ENCODE results near the gene CHST11.
"Not testable (repeated sequence)": the region's sequence is repeated elsewhere in the genome, so short reads cannot be mapped to it uniquely, and the experiment has no call there.

CHST11 gene

GRCh38 chr12:104741077-104741476 is 284.3 kb downstream of the CHST11 start:
- no peak for DNase-seq (ENCODE audit: low read depth)

- DNase-seq (ENCODE audit: low read depth), result no peak
Observed at GRCh38 chr12:104741497-104742367, 285.0 kb downstream of the CHST11 start.

GRCh38 chr12:104742551-104743201 is 285.9 kb downstream of the CHST11 start:
- no peak for DNase-seq (ENCODE audit: low read depth)

GRCh38 chr12:104743202-104743580 is 286.4 kb downstream of the CHST11 start:
- no peak for DNase-seq (ENCODE audit: low read depth)

- DNase-seq (ENCODE audit: low read depth), result not testable (repeated sequence)
Observed at GRCh38 chr12:104743753-104744548, 287.2 kb downstream of the CHST11 start.

- no peak for DNase-seq (ENCODE audit: low read depth)
Observed at GRCh38 chr12:104746467-104747088, 289.8 kb downstream of the CHST11 start.

- no peak for DNase-seq (ENCODE audit: low read depth)
Observed at GRCh38 chr12:104747330-104747729, 290.6 kb downstream of the CHST11 start.

GRCh38 chr12:104747955-104748354 is 291.2 kb downstream of the CHST11 start:
- DNase-seq (ENCODE audit: low read depth), result no peak

- DNase-seq (ENCODE audit: low read depth), result no peak
Observed at GRCh38 chr12:104748356-104748755, 291.6 kb downstream of the CHST11 start.

GRCh38 chr12:104748790-104749189 is 292.0 kb downstream of the CHST11 start:
- no peak for DNase-seq (ENCODE audit: low read depth)

GRCh38 chr12:104749545-104749944 is 292.8 kb downstream of the CHST11 start:
- no peak for DNase-seq (ENCODE audit: low read depth)

- DNase-seq (ENCODE audit: low read depth), result no peak
Observed at GRCh38 chr12:104750061-104750460, 293.3 kb downstream of the CHST11 start.

- DNase-seq (ENCODE audit: low read depth), result no peak
Observed at GRCh38 chr12:104751120-104751519, 294.4 kb downstream of the CHST11 start.

- DNase-seq (ENCODE audit: low read depth), result no peak
Observed at GRCh38 chr12:104751594-104751993, 294.8 kb downstream of the CHST11 start.

GRCh38 chr12:104752016-104752415 is 295.3 kb downstream of the CHST11 start:
- no peak for DNase-seq (ENCODE audit: low read depth)

GRCh38 chr12:104752881-104753280 is 296.1 kb downstream of the CHST11 start:
- no peak for DNase-seq (ENCODE audit: low read depth)

- DNase-seq (ENCODE audit: low read depth), result no peak
Observed at GRCh38 chr12:104756901-104757300, 300.2 kb downstream of the CHST11 start.

GRCh38 chr12:104758771-104759170 is 302.0 kb downstream of the CHST11 start:
- no peak for DNase-seq (ENCODE audit: low read depth)

- no peak for DNase-seq (ENCODE audit: low read depth)
Observed at GRCh38 chr12:104761091-104761490, 304.3 kb downstream of the CHST11 start.

- DNase-seq (ENCODE audit: low read depth), result no peak
Observed at GRCh38 chr12:104761611-104762010, 304.9 kb downstream of the CHST11 start.

- DNase-seq (ENCODE audit: low read depth), result no peak
Observed at GRCh38 chr12:104763168-104763805, 306.5 kb downstream of the CHST11 start.

Data from activated T-helper 9 cell treated with anti-CD3 and anti-CD28 coated beads, Interleukin-2, amount 50 U/mL, for 16 hours (primary cell).